GM23338 (cell line): ENCODE measurements around the gene PKNOX2.

Source experiments
- CREB1 ChIP-seq: fragments of 250-450 bp; sonication (Bioruptor Pico); IDR thresholded peaks from 2 replicates; pipeline ENCODE4 v1.5.0; 2020; ENCODE audit warnings: low read depth, mild to moderate bottlenecking, moderate library complexity
- EZH2 ChIP-seq: fragments of 200-600 bp; sonication (generic); IDR thresholded peaks from one replicate; pipeline ENCODE4 v1.8.0; 2017; ENCODE audit warnings: antibody characterized with exemption, mild to moderate bottlenecking, low read depth; ENCODE audit not compliant: unreplicated experiment
- JUNB ChIP-seq: IDR thresholded peaks from one replicate; pipeline ENCODE4 v1.6.1; 2016; ENCODE audit warnings: antibody characterized with exemption; ENCODE audit not compliant: unreplicated experiment
- POLR2AphosphoS5 ChIP-seq: IDR thresholded peaks from 2 replicates; pipeline ENCODE4 v1.6.1; 2016; ENCODE audit warnings: antibody characterized with exemption, low read depth
- TF ChIP-seq, protein P1 (sequence below): fragments of 250-450 bp; sonication (Bioruptor Pico); IDR thresholded peaks from 2 replicates; pipeline ENCODE4 v1.5.0; 2020; ENCODE audit warnings: mild to moderate bottlenecking, moderate library complexity

DNA sequence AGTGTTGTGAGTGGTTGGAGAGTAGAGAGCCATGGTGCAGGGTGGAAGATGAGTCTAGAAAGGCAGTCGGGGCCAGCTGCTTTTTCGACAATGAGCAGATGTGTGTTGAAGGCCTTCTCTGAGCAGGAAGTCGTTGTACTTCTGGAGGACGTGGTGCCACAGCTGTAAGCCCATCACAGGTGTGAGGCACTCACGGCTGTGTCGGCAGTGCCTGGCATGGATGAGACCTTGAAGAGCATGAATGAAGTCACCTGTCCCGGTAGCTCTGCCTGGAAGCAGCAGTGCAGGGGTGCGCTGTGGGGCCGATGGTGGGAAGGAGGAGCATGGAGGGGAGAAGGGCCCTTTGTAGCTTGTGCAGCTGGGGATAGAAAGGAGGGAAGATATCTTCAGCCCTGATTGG, 165.2 kb downstream of the PKNOX2 start:
- TF ChIP-seq EZH2 = no peak
- TF ChIP-seq, protein P1, sequence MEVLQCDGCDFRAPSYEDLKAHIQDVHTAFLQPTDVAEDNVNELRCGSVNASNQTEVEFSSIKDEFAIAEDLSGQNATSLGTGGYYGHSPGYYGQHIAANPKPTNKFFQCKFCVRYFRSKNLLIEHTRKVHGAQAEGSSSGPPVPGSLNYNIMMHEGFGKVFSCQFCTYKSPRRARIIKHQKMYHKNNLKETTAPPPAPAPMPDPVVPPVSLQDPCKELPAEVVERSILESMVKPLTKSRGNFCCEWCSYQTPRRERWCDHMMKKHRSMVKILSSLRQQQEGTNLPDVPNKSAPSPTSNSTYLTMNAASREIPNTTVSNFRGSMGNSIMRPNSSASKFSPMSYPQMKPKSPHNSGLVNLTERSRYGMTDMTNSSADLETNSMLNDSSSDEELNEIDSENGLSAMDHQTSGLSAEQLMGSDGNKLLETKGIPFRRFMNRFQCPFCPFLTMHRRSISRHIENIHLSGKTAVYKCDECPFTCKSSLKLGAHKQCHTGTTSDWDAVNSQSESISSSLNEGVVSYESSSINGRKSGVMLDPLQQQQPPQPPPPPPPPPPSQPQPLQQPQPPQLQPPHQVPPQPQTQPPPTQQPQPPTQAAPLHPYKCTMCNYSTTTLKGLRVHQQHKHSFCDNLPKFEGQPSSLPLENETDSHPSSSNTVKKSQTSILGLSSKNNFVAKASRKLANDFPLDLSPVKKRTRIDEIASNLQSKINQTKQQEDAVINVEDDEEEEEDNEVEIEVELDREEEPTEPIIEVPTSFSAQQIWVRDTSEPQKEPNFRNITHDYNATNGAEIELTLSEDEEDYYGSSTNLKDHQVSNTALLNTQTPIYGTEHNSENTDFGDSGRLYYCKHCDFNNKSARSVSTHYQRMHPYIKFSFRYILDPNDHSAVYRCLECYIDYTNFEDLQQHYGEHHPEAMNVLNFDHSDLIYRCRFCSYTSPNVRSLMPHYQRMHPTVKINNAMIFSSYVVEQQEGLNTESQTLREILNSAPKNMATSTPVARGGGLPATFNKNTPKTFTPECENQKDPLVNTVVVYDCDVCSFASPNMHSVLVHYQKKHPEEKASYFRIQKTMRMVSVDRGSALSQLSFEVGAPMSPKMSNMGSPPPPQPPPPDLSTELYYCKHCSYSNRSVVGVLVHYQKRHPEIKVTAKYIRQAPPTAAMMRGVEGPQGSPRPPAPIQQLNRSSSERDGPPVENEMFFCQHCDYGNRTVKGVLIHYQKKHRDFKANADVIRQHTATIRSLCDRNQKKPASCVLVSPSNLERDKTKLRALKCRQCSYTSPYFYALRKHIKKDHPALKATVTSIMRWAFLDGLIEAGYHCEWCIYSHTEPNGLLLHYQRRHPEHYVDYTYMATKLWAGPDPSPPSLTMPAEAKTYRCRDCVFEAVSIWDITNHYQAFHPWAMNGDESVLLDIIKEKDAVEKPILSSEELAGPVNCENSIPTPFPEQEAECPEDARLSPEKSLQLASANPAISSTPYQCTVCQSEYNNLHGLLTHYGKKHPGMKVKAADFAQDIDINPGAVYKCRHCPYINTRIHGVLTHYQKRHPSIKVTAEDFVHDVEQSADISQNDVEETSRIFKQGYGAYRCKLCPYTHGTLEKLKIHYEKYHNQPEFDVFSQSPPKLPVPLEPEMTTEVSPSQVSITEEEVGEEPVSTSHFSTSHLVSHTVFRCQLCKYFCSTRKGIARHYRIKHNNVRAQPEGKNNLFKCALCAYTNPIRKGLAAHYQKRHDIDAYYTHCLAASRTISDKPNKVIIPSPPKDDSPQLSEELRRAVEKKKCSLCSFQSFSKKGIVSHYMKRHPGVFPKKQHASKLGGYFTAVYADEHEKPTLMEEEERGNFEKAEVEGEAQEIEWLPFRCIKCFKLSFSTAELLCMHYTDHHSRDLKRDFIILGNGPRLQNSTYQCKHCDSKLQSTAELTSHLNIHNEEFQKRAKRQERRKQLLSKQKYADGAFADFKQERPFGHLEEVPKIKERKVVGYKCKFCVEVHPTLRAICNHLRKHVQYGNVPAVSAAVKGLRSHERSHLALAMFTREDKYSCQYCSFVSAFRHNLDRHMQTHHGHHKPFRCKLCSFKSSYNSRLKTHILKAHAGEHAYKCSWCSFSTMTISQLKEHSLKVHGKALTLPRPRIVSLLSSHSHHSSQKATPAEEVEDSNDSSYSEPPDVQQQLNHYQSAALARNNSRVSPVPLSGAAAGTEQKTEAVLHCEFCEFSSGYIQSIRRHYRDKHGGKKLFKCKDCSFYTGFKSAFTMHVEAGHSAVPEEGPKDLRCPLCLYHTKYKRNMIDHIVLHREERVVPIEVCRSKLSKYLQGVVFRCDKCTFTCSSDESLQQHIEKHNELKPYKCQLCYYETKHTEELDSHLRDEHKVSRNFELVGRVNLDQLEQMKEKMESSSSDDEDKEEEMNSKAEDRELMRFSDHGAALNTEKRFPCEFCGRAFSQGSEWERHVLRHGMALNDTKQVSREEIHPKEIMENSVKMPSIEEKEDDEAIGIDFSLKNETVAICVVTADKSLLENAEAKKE (CRISPR knock-in tag) = no peak
- TF ChIP-seq CREB1 (CRISPR knock-in tag) = no peak
- TF ChIP-seq POLR2AphosphoS5 = no peak
- no peak for TF ChIP-seq JUNB
